Measurements from ENCODE around the gene MAN1A1.

The MAN1A1 gene

GRCh38 chr6:119333063-119333609 lies 16.4 kb downstream of the MAN1A1 start:
- TF ChIP-seq EZH2phosphoT487 (IDR thresholded peaks at IDR 0.05; ENCODE audit: borderline replicate concordance, low read length) (no peak), CTCF (IDR thresholded peaks at IDR 0.05; ENCODE audit: low read depth, low read length, poor library complexity, severe bottlenecking) (no peak)
- Histone ChIP-seq H3K9me2 (replicated peaks; ENCODE audit: control insufficient read depth, low read length) (no peaks in the 10 kb centered on the region), H3K79me2 (ENCODE audit: control insufficient read depth, low read length) (peaks cover 12% of the 10 kb centered on the region), H3K4me3 (ENCODE audit: low read length) (no peak overlapping the region), H3K27ac (ENCODE audit: low read depth, low read length) (no peak overlapping the region), H3K27me3 (ENCODE audit: control insufficient read depth, low read length) (no peaks in the 10 kb centered on the region), H4K20me1 (ENCODE audit: control insufficient read depth, insufficient read depth, low read depth, low read length) (no peaks in the 10 kb centered on the region), H3K36me3 (ENCODE audit: control insufficient read depth, low read length) (no peaks in the 10 kb centered on the region), H3K4me2 (ENCODE audit: low read length) (no peak overlapping the region), H3K9me3 (ENCODE audit: control insufficient read depth, insufficient read depth, low read length) (no peaks in the 10 kb centered on the region), H3K4me1 (ENCODE audit: control insufficient read depth, low read length) (peaks cover 10% of the 10 kb centered on the region), H3F3A (ENCODE audit: control insufficient read depth, insufficient read depth) (no peaks in the 10 kb centered on the region)

- Histone ChIP-seq H3K4me3 (ENCODE audit: low read length) (no peak overlapping the region), H3K27ac (ENCODE audit: low read depth, low read length) (no peak overlapping the region), H3K27me3 (ENCODE audit: control insufficient read depth, low read length) (no peaks in the 10 kb centered on the region), H3K9me2 (replicated peaks; ENCODE audit: control insufficient read depth, low read length) (no peaks in the 10 kb centered on the region), H3F3A (ENCODE audit: control insufficient read depth, insufficient read depth) (no peaks in the 10 kb centered on the region), H3K79me2 (ENCODE audit: control insufficient read depth, low read length) (peaks cover 5% of the 10 kb centered on the region; the same call in 1 of the 2 replicates), H4K20me1 (ENCODE audit: control insufficient read depth, insufficient read depth, low read depth, low read length) (no peaks in the 10 kb centered on the region), H3K4me1 (ENCODE audit: control insufficient read depth, low read length) (peaks cover 3% of the 10 kb centered on the region; the same call in 1 of the 2 replicates), H3K4me2 (ENCODE audit: low read length) (no peak overlapping the region), H3K36me3 (ENCODE audit: control insufficient read depth, low read length) (no peaks in the 10 kb centered on the region), H3K9me3 (ENCODE audit: control insufficient read depth, insufficient read depth, low read length) (no peaks in the 10 kb centered on the region)
- TF ChIP-seq CTCF (IDR thresholded peaks at IDR 0.05; ENCODE audit: low read depth, low read length, poor library complexity, severe bottlenecking) (no peak), EZH2phosphoT487 (IDR thresholded peaks at IDR 0.05; ENCODE audit: borderline replicate concordance, low read length) (no peak)
Observed at GRCh38 chr6:119331663-119332286, 17.8 kb downstream of the MAN1A1 start.

GRCh38 chr6:119330520-119331113 lies 18.9 kb downstream of the MAN1A1 start:
- Histone ChIP-seq H3K4me1 (ENCODE audit: control insufficient read depth, low read length) (peaks cover 2% of the 10 kb centered on the region; the same call in 1 of the 2 replicates), H3K79me2 (ENCODE audit: control insufficient read depth, low read length) (peaks cover 5% of the 10 kb centered on the region; the same call in 1 of the 2 replicates), H3K4me3 (ENCODE audit: low read length) (no peak overlapping the region), H3K36me3 (ENCODE audit: control insufficient read depth, low read length) (no peaks in the 10 kb centered on the region), H4K20me1 (ENCODE audit: control insufficient read depth, insufficient read depth, low read depth, low read length) (no peaks in the 10 kb centered on the region), H3K4me2 (ENCODE audit: low read length) (no peak overlapping the region), H3K27me3 (ENCODE audit: control insufficient read depth, low read length) (no peaks in the 10 kb centered on the region), H3K9me3 (ENCODE audit: control insufficient read depth, insufficient read depth, low read length) (no peaks in the 10 kb centered on the region), H3K9me2 (replicated peaks; ENCODE audit: control insufficient read depth, low read length) (no peaks in the 10 kb centered on the region), H3F3A (ENCODE audit: control insufficient read depth, insufficient read depth) (no peaks in the 10 kb centered on the region), H3K27ac (ENCODE audit: low read depth, low read length) (no peak overlapping the region)
- TF ChIP-seq EZH2phosphoT487 (IDR thresholded peaks at IDR 0.05; ENCODE audit: borderline replicate concordance, low read length) (no peak), CTCF (IDR thresholded peaks at IDR 0.05; ENCODE audit: low read depth, low read length, poor library complexity, severe bottlenecking) (no peak)
